CD8-positive, alpha-beta memory T cell (primary cell): Measurements from ENCODE around the gene THRB. TPM values are rescaled to one million over a fixed set of nuclear protein-coding genes. Genes with fewer than 3 reads are reported as not detected.

Source experiments
- CTCF ChIA-PET: fragments of 350-600 bp; sonication (Branson Sonifier 250); formaldehyde crosslinking; loops from one replicate; lab custom pipeline; 2021; ENCODE audit warnings: antibody characterized with exemption; lab: Charles Lee
- POLR2A ChIA-PET: fragments of 350-600 bp; sonication (Branson Sonifier 250); formaldehyde crosslinking; loops from one replicate; lab custom pipeline; 2021; ENCODE audit warnings: antibody characterized with exemption; lab: Charles Lee
- DNase-seq, 5 donors: peaks; one replicate each; pipeline versions ENCODE4 v3.0.0 to v3.0.0-alpha.2; 2020 to 2022; ENCODE audit warnings: mixed read lengths in 1 of 5
- H3K27ac ChIP-seq: one replicate; pipeline ENCODE4 v1.7.0; 2013; ENCODE audit warnings: low read depth, mild to moderate bottlenecking, low read length, moderate library complexity
- H3K27me3 ChIP-seq: 2 replicates; pipeline ENCODE4 v1.7.0; 2013; ENCODE audit warnings: low read length, mild to moderate bottlenecking; ENCODE audit not compliant: insufficient read depth, poor library complexity, severe bottlenecking
- H3K36me3 ChIP-seq: 2 replicates; pipeline ENCODE4 v1.7.0; 2013; ENCODE audit warnings: mild to moderate bottlenecking, low read length, moderate library complexity; ENCODE audit not compliant: insufficient read depth
- H3K4me1 ChIP-seq: 2 replicates; pipeline ENCODE4 v1.7.0; 2013; ENCODE audit warnings: mild to moderate bottlenecking, low read length, moderate library complexity; ENCODE audit not compliant: insufficient read depth
- H3K4me3 ChIP-seq: 2 replicates; pipeline ENCODE4 v1.7.0; 2013; ENCODE audit warnings: mild to moderate bottlenecking, low read length
- H3K9me3 ChIP-seq: 2 replicates; pipeline ENCODE4 v1.7.0; 2013; ENCODE audit warnings: mild to moderate bottlenecking, low read length
- H3K27ac Mint-ChIP-seq, 8 donors: one replicate each; pipeline ENCODE4 v1.8.0; 2020 to 2021; ENCODE audit warnings: mixed read lengths in 8 of 8, mild to moderate bottlenecking in 6 of 8, inconsistent platforms in 3 of 8, moderate library complexity in 3 of 8
- H3K27me3 Mint-ChIP-seq, 2 donors: one replicate each; pipeline ENCODE4 v1.8.0; 2020 to 2021; ENCODE audit warnings: mixed read lengths in 2 of 2, mild to moderate bottlenecking in 1 of 2, moderate library complexity in 1 of 2
- H3K36me3 Mint-ChIP-seq, 3 donors: one replicate each; pipeline ENCODE4 v1.8.0; 2020 to 2021; ENCODE audit warnings: mixed read lengths in 3 of 3, inconsistent platforms in 1 of 3, mild to moderate bottlenecking in 1 of 3
- H3K4me1 Mint-ChIP-seq, 3 donors: one replicate each; pipeline ENCODE4 v1.8.0; 2020 to 2021; ENCODE audit warnings: mixed read lengths in 3 of 3, inconsistent platforms in 1 of 3, mild to moderate bottlenecking in 1 of 3
- H3K4me3 Mint-ChIP-seq, 7 donors: one replicate each; pipeline ENCODE4 v1.8.0; 2020 to 2021; ENCODE audit warnings: mixed read lengths in 7 of 7, mild to moderate bottlenecking in 6 of 7, moderate library complexity in 4 of 7, inconsistent platforms in 2 of 7
- H3K9me3 Mint-ChIP-seq, 5 donors: one replicate each; pipeline ENCODE4 v1.8.0; 2020 to 2022; ENCODE audit warnings: mixed read lengths in 5 of 5, mild to moderate bottlenecking in 3 of 5, moderate library complexity in 2 of 5, inconsistent platforms in 1 of 5
- polyA plus RNA-seq: library from polyadenylated mRNA; unstranded; fragments of 300-500 nt; fragmentation: Illumina TruSeq; gene quantifications from one replicate; pipeline ENCODE4 v1.2.3, GENCODE V29; 2021
- total RNA-seq, 2 experiments: library from RNA; stranded (reverse); gene quantifications; one replicate each; pipeline ENCODE4 v1.2.3, GENCODE V29; 2021

Gene THRB
- total and polyA plus RNA-seq, 3 experiments from 2014 or later: not detected

DNA sequence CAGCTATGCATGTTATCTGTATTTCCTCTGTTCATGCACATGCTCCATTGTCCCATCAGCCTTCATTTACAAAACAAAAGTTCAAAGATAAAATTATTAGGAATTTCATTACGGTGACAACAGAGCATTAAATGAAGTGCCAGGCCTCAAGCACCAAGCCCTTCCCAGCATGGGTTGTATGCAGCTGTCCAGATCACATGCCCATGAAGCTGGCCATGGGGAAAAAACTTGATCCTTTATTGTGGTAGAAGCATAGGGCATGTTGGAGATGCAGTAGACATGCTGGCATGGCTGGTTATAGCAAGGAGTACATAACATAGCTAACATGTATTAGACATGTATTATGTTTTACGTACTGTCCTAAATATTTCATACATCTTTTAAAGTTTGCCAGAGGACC is 4.1 kb upstream of the THRB start:
- H3K9me3 ChIP-seq: no peaks in the 10 kb centered on the region
- no peaks in the 10 kb centered on the region for H3K36me3 ChIP-seq
- no peak overlapping the region for H3K4me3 Mint-ChIP-seq
- peaks cover 0 to 7% (median 3%) of the 10 kb centered on the region in 5 donors for H3K9me3 Mint-ChIP-seq
- no peaks in the 10 kb centered on the region for H3K36me3 Mint-ChIP-seq
- no peak overlapping the region for H3K27ac Mint-ChIP-seq
- POLR2A ChIA-PET: no interaction called here
- H3K4me3 ChIP-seq: no peak overlapping the region
- no peaks in the 10 kb centered on the region for H3K4me1 ChIP-seq
- CTCF ChIA-PET: no interaction called here
- DNase-seq: no peak
- peaks cover 20 to 21% of the 10 kb centered on the region in 2 donors for H3K27me3 Mint-ChIP-seq
- H3K27me3 ChIP-seq: no peaks in the 10 kb centered on the region
- H3K27ac ChIP-seq: no peak overlapping the region
- no peaks in the 10 kb centered on the region for H3K4me1 Mint-ChIP-seq

DNA sequence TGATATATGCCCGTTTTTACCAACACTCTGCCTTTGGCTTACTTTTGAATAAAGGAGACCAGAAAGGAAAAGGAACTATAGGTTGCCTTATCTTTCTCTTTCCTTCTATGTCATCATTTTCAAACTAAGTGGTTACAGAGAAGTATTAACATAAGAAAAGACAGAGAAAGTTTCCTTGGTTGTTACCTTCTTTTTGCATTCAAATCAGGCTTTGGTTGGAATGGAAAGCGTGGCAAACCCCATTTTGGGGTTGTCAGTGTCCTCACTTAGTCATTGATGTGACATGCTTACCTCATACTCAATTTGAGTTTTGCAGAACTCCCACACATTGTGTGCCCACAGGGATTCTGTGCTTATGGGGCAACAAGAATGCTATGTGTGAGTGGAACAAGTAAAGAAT is 3.7 kb upstream of the THRB start:
- no peak overlapping the region for H3K4me3 Mint-ChIP-seq
- H3K27ac ChIP-seq: no peak overlapping the region
- H3K9me3 ChIP-seq: no peaks in the 10 kb centered on the region
- DNase-seq: no peak
- H3K4me1 Mint-ChIP-seq: no peaks in the 10 kb centered on the region
- H3K36me3 ChIP-seq: no peaks in the 10 kb centered on the region
- ChIA-PET POLR2A (no interaction called here), CTCF (no interaction called here)
- H3K36me3 Mint-ChIP-seq: no peaks in the 10 kb centered on the region
- H3K4me3 ChIP-seq: no peak overlapping the region
- no peaks in the 10 kb centered on the region for H3K4me1 ChIP-seq
- H3K27ac Mint-ChIP-seq: no peak overlapping the region
- H3K27me3 ChIP-seq: no peaks in the 10 kb centered on the region
- H3K9me3 Mint-ChIP-seq: peaks cover 0 to 7% (median 3%) of the 10 kb centered on the region in 5 donors
- H3K27me3 Mint-ChIP-seq: peaks cover 24 to 25% of the 10 kb centered on the region in 2 donors

DNA sequence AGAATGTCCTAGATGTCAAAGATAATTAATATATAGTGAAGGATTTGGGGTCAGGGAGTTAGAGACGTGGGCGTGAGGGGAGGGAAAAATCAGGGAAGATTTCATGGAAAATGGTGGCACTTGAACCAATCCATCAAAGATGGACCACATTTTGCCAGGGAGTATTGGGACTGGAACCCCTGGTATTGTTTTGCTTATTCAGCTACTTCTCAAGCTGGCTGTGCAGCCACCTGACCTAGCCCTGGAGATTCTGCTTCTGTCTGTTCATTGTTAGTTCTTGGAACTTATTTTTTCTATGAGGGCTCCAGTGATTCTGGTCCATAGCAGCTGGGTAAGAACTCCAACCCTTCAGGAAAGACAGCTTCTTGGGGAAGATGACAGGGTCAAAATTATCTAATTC is 3.3 kb upstream of the THRB start:
- Mint-ChIP-seq H3K27me3 (peaks cover 28 to 29% of the 10 kb centered on the region in 2 donors), H3K27ac (no peak overlapping the region), H3K4me3 (no peak overlapping the region), H3K9me3 (peaks cover 0 to 7% (median 3%) of the 10 kb centered on the region in 5 donors), H3K4me1 (no peaks in the 10 kb centered on the region), H3K36me3 (no peaks in the 10 kb centered on the region)
- no peak overlapping the region for H3K27ac ChIP-seq
- H3K36me3 ChIP-seq: no peaks in the 10 kb centered on the region
- H3K9me3 ChIP-seq: no peaks in the 10 kb centered on the region
- CTCF ChIA-PET: no interaction called here
- H3K4me1 ChIP-seq: no peaks in the 10 kb centered on the region
- H3K27me3 ChIP-seq: no peaks in the 10 kb centered on the region
- no peak for DNase-seq
- H3K4me3 ChIP-seq: no peak overlapping the region
- POLR2A ChIA-PET: no interaction called here

DNA sequence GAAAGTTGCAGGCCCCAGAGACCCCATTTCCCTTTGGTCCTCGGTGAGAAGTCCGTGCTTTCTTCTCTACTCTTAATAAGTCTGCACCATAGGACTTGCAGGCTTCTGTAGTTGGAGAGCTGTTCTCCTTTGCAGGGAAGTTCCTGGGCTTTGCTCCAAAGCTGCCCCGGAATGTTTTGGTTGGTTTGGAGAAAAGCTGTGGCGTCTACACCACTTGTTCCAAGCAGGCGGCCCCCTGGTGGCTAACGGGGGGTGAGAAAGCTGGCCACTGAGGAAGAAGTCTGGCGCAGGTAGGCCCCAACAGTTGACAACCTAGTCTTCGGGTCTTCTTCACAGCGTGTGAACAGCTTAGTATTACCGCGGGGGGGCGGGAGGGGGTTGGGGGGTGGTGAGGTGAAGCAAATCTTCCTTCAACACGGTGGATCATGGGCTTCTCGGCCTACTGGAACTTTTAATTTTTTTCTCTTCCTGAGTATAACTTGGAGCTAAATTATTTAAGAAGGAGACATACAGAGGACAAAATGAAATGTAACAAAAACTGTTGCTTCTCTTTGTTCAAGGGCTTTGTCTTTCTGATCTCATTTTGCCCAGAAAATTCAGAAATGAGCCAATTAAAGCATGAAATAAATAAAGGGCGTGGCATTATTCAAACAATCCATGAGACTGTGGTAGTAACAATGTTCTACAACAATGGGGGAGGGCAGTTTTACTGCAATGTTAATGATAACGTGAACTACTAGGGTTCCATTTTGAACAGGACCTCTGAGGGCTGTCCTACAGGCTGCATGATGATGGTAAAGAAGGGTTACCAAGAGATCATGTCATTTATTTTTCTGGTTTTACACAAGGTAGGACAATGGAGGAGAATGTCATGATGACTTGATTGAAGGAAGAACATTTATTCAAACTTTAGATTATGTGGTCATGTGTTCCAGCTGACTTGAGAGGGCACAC is 2.2 kb upstream of the THRB start:
- H3K27me3 Mint-ChIP-seq: peaks cover 29 to 37% of the 10 kb centered on the region in 2 donors

DNA sequence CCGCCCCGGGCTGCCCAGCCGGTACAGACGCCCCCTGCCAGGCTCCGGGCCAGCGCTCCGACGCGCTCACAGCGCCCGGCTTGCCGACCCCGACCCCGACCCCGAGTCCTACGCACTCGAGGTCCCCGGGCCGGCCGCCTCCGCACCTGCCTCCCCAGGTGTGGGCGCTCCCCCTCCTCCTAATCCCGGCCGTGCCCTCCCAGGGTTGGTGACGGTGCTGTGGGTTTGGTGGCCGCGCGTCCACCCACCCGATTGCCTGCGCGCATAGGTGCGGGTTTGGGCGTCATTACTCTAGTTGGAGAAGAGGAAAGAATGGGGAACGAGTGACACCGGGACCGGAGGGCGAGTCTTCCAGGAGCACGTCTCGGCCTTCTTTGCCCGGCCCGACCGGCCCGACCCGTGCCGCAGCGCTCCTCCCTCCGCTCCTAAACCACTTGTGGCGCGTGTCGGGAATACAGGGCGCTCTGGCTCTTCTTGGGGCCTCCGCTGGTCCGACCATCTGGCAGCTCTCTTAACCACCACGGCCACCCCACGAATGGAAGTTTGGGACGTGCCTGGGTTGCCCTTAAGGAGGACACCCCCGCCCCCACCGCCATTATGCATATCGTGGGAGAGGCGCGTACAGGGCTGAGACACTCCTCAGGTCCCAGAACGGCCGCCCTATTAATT is 810 bp upstream of the THRB start:
- Mint-ChIP-seq H3K27me3 (peaks cover 34 to 37% of the 10 kb centered on the region in 2 donors), H3K27ac (no peak overlapping the region), H3K4me1 (no peaks in the 10 kb centered on the region), H3K4me3 (no peak overlapping the region), H3K9me3 (peaks cover 0 to 7% (median 3%) of the 10 kb centered on the region in 5 donors), H3K36me3 (no peaks in the 10 kb centered on the region)
- POLR2A ChIA-PET: no interaction called here
- Histone ChIP-seq H3K27ac (peak overlapping the region; percentile 57), H3K27me3 (no peaks in the 10 kb centered on the region), H3K36me3 (no peaks in the 10 kb centered on the region), H3K9me3 (no peaks in the 10 kb centered on the region), H3K4me3 (no peak overlapping the region), H3K4me1 (no peaks in the 10 kb centered on the region)
- CTCF ChIA-PET: no interaction called here
- DNase-seq: no peak

More for the DNA sequence above, 2.2 kb upstream of the THRB start:
- Mint-ChIP-seq H3K36me3 (no peaks in the 10 kb centered on the region), H3K4me1 (no peaks in the 10 kb centered on the region), H3K4me3 (no peak overlapping the region), H3K27ac (no peak overlapping the region), H3K9me3 (peaks cover 0 to 7% (median 3%) of the 10 kb centered on the region in 5 donors)
- Histone ChIP-seq H3K27me3 (no peaks in the 10 kb centered on the region), H3K9me3 (no peaks in the 10 kb centered on the region), H3K4me1 (no peaks in the 10 kb centered on the region), H3K27ac (peak overlapping the region; percentile 57), H3K4me3 (no peak overlapping the region), H3K36me3 (no peaks in the 10 kb centered on the region)
- ChIA-PET POLR2A (no interaction called here), CTCF (no interaction called here)
- no peak for DNase-seq

DNA sequence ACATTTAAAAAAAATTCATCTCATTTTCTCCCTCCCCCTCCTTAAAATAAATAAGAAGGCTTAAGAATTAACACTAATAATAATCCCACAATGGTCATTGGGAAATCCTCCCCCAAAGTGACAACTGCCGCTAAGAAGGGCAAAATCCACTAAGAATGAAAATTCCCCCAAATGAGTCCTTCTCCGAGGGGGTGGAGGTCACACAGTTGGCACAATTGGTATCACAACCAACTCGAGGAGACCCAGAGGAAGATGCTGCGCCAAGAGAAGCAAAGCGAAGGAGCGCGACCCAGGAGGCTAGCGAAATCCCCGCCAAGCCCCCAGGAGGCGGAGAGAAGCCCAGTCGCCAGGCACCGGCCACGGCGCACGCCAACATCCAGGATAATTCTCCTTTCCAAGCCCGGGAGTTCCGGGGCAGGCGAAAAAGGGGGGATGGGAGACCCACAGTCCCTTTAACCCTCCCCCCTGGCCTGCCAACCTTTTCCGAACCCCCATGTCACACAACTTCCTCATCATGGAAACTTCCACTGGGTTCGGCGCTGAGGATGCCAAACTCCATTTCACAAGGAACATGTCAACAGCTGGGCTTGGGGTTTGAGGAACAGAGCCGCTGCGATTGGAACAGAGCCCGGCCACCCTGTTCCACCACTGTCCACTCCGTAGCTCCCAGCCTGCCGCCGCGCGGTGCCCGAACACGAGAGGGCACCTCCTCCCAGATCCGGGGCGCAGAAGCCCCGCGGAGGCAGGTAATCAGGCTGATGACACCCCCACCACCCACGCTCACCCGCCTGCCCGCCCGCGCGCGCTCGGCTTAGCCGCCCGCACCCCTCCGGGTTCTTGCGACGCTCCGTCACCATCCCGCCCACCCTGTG is 668 bp downstream of the THRB start:
- ChIA-PET CTCF (no interaction called here), POLR2A (no interaction called here)
- Mint-ChIP-seq H3K27ac (no peak overlapping the region), H3K36me3 (no peaks in the 10 kb centered on the region), H3K27me3 (peaks cover 34 to 37% of the 10 kb centered on the region in 2 donors), H3K4me3 (no peak overlapping the region), H3K9me3 (peaks cover 0 to 7% (median 3%) of the 10 kb centered on the region in 5 donors), H3K4me1 (no peaks in the 10 kb centered on the region)
- Histone ChIP-seq H3K4me1 (no peaks in the 10 kb centered on the region), H3K9me3 (no peaks in the 10 kb centered on the region), H3K27ac (peak overlapping the region; percentile 55), H3K4me3 (no peak overlapping the region), H3K36me3 (no peaks in the 10 kb centered on the region), H3K27me3 (no peaks in the 10 kb centered on the region)
- DNase-seq: no peak

DNA sequence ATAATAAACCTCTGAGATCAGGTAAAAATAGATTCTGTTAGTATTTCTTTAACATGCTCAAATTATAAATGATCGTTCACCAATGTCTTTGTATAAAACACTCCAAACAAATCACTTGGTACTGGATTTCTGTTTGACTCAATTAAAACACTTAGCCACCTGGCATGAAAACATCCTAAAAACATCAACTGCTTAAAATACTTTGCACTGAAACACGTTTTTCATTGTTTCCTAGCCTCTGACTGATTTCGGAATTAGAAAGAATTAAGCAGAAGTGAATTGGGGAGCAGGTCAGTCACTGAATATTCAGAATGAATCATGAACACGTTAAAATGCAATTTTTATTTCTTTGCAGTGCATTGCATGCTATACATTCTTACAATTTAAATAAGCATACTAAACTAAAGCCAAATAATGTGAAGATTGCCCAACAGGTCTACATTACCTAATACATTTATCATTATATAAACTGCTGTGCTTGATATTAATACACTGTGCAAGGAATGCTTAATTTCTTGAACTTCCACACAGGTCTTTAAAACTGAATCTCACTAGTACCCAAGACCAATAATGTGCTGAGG is 1.6 kb downstream of the THRB start:
- H3K4me3 Mint-ChIP-seq: no peak overlapping the region
- no peaks in the 10 kb centered on the region for H3K27me3 ChIP-seq

More for the DNA sequence above, 1.6 kb downstream of the THRB start:
- Mint-ChIP-seq H3K27ac (no peak overlapping the region), H3K36me3 (no peaks in the 10 kb centered on the region), H3K27me3 (peaks cover 34 to 37% of the 10 kb centered on the region in 2 donors), H3K4me1 (no peaks in the 10 kb centered on the region), H3K9me3 (peaks cover 0 to 7% (median 3%) of the 10 kb centered on the region in 5 donors)
- DNase-seq: no peak
- POLR2A ChIA-PET: no interaction called here
- H3K9me3 ChIP-seq: no peaks in the 10 kb centered on the region
- H3K36me3 ChIP-seq: no peaks in the 10 kb centered on the region
- H3K27ac ChIP-seq: peak overlapping the region; percentile 55
- no peak overlapping the region for H3K4me3 ChIP-seq
- CTCF ChIA-PET: no interaction called here
- no peaks in the 10 kb centered on the region for H3K4me1 ChIP-seq
